IMR-90 (cell line): ENCODE measurements around the gene FMN2. TPM values are rescaled to one million over a fixed set of nuclear protein-coding genes. Genes with fewer than 3 reads are reported as not detected.

ENCODE experiments used
- ATAC-seq: fragments of 200-7000 bp; cut with Tn5 transposase; 2 replicates; pipeline ENCODE4 v1.9.1; 2020; ENCODE audit warnings: low read depth, mild to moderate bottlenecking, moderate library complexity
- BruUV-seq: library from RNA; stranded (reverse); fragments of 400-500 nt; replicated peaks from 2 replicates; lab custom pipeline; 2021; lab: Mats Ljungman, UMichigan
- CTCF ChIA-PET: fragments of 300-600 bp; formaldehyde crosslinking; extraction: SDS; loops from one replicate; lab custom pipeline; 2021; ENCODE audit warnings: antibody characterized with exemption; lab: Yijun Ruan, JAX
- POLR2A ChIA-PET: fragments of 300-600 bp; sonication (Branson Sonifier 250); formaldehyde crosslinking; loops from one replicate; lab custom pipeline; 2022; ENCODE audit warnings: antibody characterized with exemption; ENCODE audit not compliant: unreplicated experiment; lab: Charles Lee
- DNase-seq: peaks from one replicate; pipeline ENCODE4 v3.0.0; 2013
- H2AFZ ChIP-seq: replicated peaks from 2 replicates; pipeline ENCODE3; 2013; ENCODE audit warnings: low read length, mild to moderate bottlenecking; ENCODE audit not compliant: poor library complexity
- H2AK5ac ChIP-seq: 2 replicates; pipeline ENCODE4 v1.6.1; 2013; ENCODE audit warnings: low read depth, low read length, inconsistent platforms
- H2AK9ac ChIP-seq: replicated peaks from 2 replicates; pipeline ENCODE3; 2013; ENCODE audit warnings: mild to moderate bottlenecking, low read depth, low read length, moderate library complexity; ENCODE audit not compliant: poor library complexity
- H2BK120ac ChIP-seq: 2 replicates; pipeline ENCODE4 v1.6.1; 2013; ENCODE audit warnings: low read depth, low read length, inconsistent platforms
- H2BK15ac ChIP-seq: 3 replicates; pipeline ENCODE4 v1.6.1; 2013; ENCODE audit warnings: low read depth, low read length, inconsistent platforms
- H2BK20ac ChIP-seq: 2 replicates; pipeline ENCODE4 v1.6.1; 2013; ENCODE audit warnings: low read depth, mild to moderate bottlenecking, inconsistent platforms, low read length, moderate library complexity
- H2BK5ac ChIP-seq: 2 replicates; pipeline ENCODE4 v1.6.1; 2013; ENCODE audit warnings: mild to moderate bottlenecking, low read depth, low read length, inconsistent platforms; ENCODE audit not compliant: poor library complexity, severe bottlenecking
- H3K14ac ChIP-seq: replicated peaks from 2 replicates; pipeline ENCODE4 v1.6.1; 2013; ENCODE audit warnings: low read depth, low read length, inconsistent platforms
- H3K18ac ChIP-seq: 2 replicates; pipeline ENCODE4 v1.6.1; 2013; ENCODE audit warnings: low read depth, low read length, control low read depth
- H3K23ac ChIP-seq: 2 replicates; pipeline ENCODE4 v1.6.1; 2013; ENCODE audit warnings: low read depth, low read length, inconsistent platforms
- H3K27ac ChIP-seq: 2 replicates; pipeline ENCODE4 v1.5.1; 2013; ENCODE audit warnings: mild to moderate bottlenecking, control low read depth, low read length; ENCODE audit not compliant: insufficient read depth
- H3K27me3 ChIP-seq: 2 replicates; pipeline ENCODE4 v1.6.1; 2013; ENCODE audit warnings: low read length; ENCODE audit not compliant: control insufficient read depth, insufficient read depth
- H3K36me3 ChIP-seq: 2 replicates; pipeline ENCODE4 v1.6.1; 2013; ENCODE audit warnings: low read length, mixed read lengths; ENCODE audit not compliant: control insufficient read depth, insufficient read depth
- H3K4ac ChIP-seq: 2 replicates; pipeline ENCODE4 v1.6.1; 2013; ENCODE audit warnings: low read depth, low read length, inconsistent platforms
- H3K4me1 ChIP-seq: 2 replicates; pipeline ENCODE4 v1.6.1; 2013; ENCODE audit warnings: low read length, mixed read lengths; ENCODE audit not compliant: control insufficient read depth, insufficient read depth
- H3K4me2 ChIP-seq: 2 replicates; pipeline ENCODE4 v1.6.1; 2013; ENCODE audit warnings: low read depth, mild to moderate bottlenecking, control low read depth, low read length, moderate library complexity
- H3K4me3 ChIP-seq: 2 replicates; pipeline ENCODE4 v1.5.1; 2013; ENCODE audit warnings: low read depth, mild to moderate bottlenecking, control low read depth, low read length, moderate library complexity; ENCODE audit not compliant: insufficient read depth
- H3K56ac ChIP-seq: 2 replicates; pipeline ENCODE4 v1.6.1; 2013; ENCODE audit warnings: low read length, inconsistent platforms; ENCODE audit not compliant: insufficient read depth; ENCODE audit errors: extremely low read depth
- H3K79me1 ChIP-seq, 2 experiments: 2 replicates each; pipeline ENCODE4 v1.6.1; 2013; ENCODE audit warnings: low read length in 2 of 2, inconsistent platforms in 1 of 2, low read depth in 1 of 2
- H3K9ac ChIP-seq: 2 replicates; pipeline ENCODE4 v1.6.1; 2013; ENCODE audit warnings: low read depth, low read length, control low read depth
- H3K9me1 ChIP-seq: 2 replicates; pipeline ENCODE4 v1.6.1; 2013; ENCODE audit warnings: low read length, inconsistent platforms; ENCODE audit not compliant: insufficient read depth
- H3K9me3 ChIP-seq: 2 replicates; pipeline ENCODE4 v1.6.1; 2013; ENCODE audit warnings: low read length; ENCODE audit not compliant: control insufficient read depth, insufficient read depth
- H4K20me1 ChIP-seq: 2 replicates; pipeline ENCODE4 v1.6.1; 2013; ENCODE audit warnings: low read length, inconsistent platforms; ENCODE audit not compliant: insufficient read depth
- H4K5ac ChIP-seq: 2 replicates; pipeline ENCODE4 v1.6.1; 2013; ENCODE audit warnings: mild to moderate bottlenecking, low read depth, low read length, control low read depth
- H4K8ac ChIP-seq, 2 experiments: 2 replicates each; pipeline ENCODE4 v1.6.1; 2013; ENCODE audit warnings: low read depth in 2 of 2, low read length in 2 of 2, control low read depth in 1 of 2, inconsistent platforms in 1 of 2
- H4K91ac ChIP-seq: 2 replicates; pipeline ENCODE4 v1.6.1; 2013; ENCODE audit warnings: low read depth, low read length, inconsistent platforms; ENCODE audit not compliant: insufficient read depth
- MXI1 ChIP-seq: IDR thresholded peaks from 2 replicates; pipeline ENCODE4 v1.6.1; 2012; ENCODE audit warnings: low read depth, mild to moderate bottlenecking, low read length, moderate library complexity, borderline replicate concordance
- NFE2L2 ChIP-seq: fragments of 150-350 bp; IDR thresholded peaks from 2 replicates; pipeline ENCODE4 v1.6.1; 2016; ENCODE audit warnings: low read depth, mild to moderate bottlenecking, low read length
- RAD21 ChIP-seq: IDR thresholded peaks from 2 replicates; pipeline ENCODE4 v1.6.1; 2012; ENCODE audit warnings: low read length, improper control_type of control experiment
- SMC3 ChIP-seq: fragments of 150-350 bp; IDR thresholded peaks from 2 replicates; pipeline ENCODE4 v1.6.1; 2016; ENCODE audit warnings: low read depth, mild to moderate bottlenecking, antibody characterized with exemption, low read length, moderate library complexity
- WGBS, 2 experiments: methylation state at CpG; one replicate each; pipeline versions ENCODE4 v1.1.5 to v1.1.7; 2013; ENCODE audit warnings: missing lambda C conversion rate in 2 of 2; ENCODE audit not compliant: insufficient read length in 1 of 2; ENCODE audit errors: extremely low coverage in 2 of 2; 5-methylcytosine and 5-hydroxymethylcytosine counted together
- dilution Hi-C: fragments of 300-500 bp; cut with HindIII; formaldehyde crosslinking; loops from one replicate; pipeline ENCODE4 v1.14.3; 2018; ENCODE audit warnings: low sequenced_read_pairs; ENCODE audit not compliant: unreplicated experiment
- in situ Hi-C: fragments of 300-500 bp; cut with MboI; formaldehyde crosslinking; loops from 3 replicates; pipeline ENCODE4 v1.14.3; 2019; ENCODE audit warnings: low sequenced_read_pairs, inconsistent platforms, mixed read lengths
- intact Hi-C: fragments of 100-400 bp; cut with micrococcal nuclease; formaldehyde crosslinking; loops from 2 replicates; pipeline ENCODE4 v1.10.0; 2022
- polyA plus RNA-seq, 3 experiments: library from polyadenylated mRNA; depleted of rRNA; stranded (reverse); fragments of >200 nt; gene quantifications; 2 replicates each; pipeline ENCODE4 v1.2.3, GENCODE V29; 2012; ENCODE audit warnings: low replicate concordance in 1 of 3
- total RNA-seq: library from RNA; depleted of rRNA; stranded (reverse); fragments of >200 nt; gene quantifications from 2 replicates; pipeline ENCODE4 v1.2.3, GENCODE V29; 2012

Gene FMN2
- total and polyA plus RNA-seq, 2 of the 4 experiments (the other 2 are of a cell fraction) = 29.0 to 35.8 TPM

- no peak overlapping the region for H3K18ac ChIP-seq
- no peak overlapping the region for H3K27ac ChIP-seq
- H3K4me2 ChIP-seq = no peak overlapping the region
- intact Hi-C loops = no loop called here
- no peak overlapping the region for H2BK120ac ChIP-seq
- no peak overlapping the region for H2BK20ac ChIP-seq
- POLR2A ChIA-PET = interaction anchor here (0.6 kb wide), 1 partner anchor 185 kb away, joined by 4 read pairs; no protein-coding TSS in a partner anchor
- no CpG with 5 or more reads among the region's 5 CpGs for WGBS, 2 experiments
- no peak overlapping the region for H3K4ac ChIP-seq
- no peak for DNase-seq
- in situ Hi-C loops = no loop called here
- no peaks in the 10 kb centered on the region for H3K9me1 ChIP-seq
- H3K14ac ChIP-seq = no peak overlapping the region
- no peak overlapping the region for H2AK9ac ChIP-seq
- H3K36me3 ChIP-seq = peaks cover 3% of the 10 kb centered on the region; the same call in 1 of the 2 replicates
- CTCF ChIA-PET = no interaction called here
- H3K23ac ChIP-seq = no peak overlapping the region
- H4K91ac ChIP-seq = no peak overlapping the region
- H3K9me3 ChIP-seq = no peaks in the 10 kb centered on the region
- no peak overlapping the region for H3K4me3 ChIP-seq
- peak overlapping the region; percentile 20; the same call in 1 of the 2 replicates for H2AK5ac ChIP-seq
- no peak overlapping the region for H3K9ac ChIP-seq
- ATAC-seq = no peak
- H2BK15ac ChIP-seq = no peak overlapping the region
- H3K27me3 ChIP-seq = no peaks in the 10 kb centered on the region
- BruUV-seq = no TSS peak
- H4K20me1 ChIP-seq = no peaks in the 10 kb centered on the region
- H4K5ac ChIP-seq = no peak overlapping the region
- H3K4me1 ChIP-seq = no peaks in the 10 kb centered on the region
- no peak overlapping the region for H2BK5ac ChIP-seq
- H2AFZ ChIP-seq = no peak overlapping the region
- peaks cover 5 to 11% of the 10 kb centered on the region in 2 experiments; a peak in 3 of 4 replicates for H3K79me1 ChIP-seq
- H4K8ac ChIP-seq = no peak overlapping the region
- TF ChIP-seq RAD21 (no peak), MXI1 (no peak), SMC3 (no peak), NFE2L2 (no peak)
- dilution Hi-C loops = no loop called here
- H3K56ac ChIP-seq = no peak overlapping the region
Observed at GRCh38 chr1:240362046-240362445, 270.4 kb downstream of the FMN2 start.
